Smooth muscle cell (in vitro differentiated cells): ENCODE results near the gene KRTAP10-5. TPM values are rescaled to one million over a fixed set of nuclear protein-coding genes. Genes with fewer than 3 reads are reported as not detected.
"Not testable (repeated sequence)": the region's sequence is repeated elsewhere in the genome, so short reads cannot be mapped to it uniquely, and the experiment has no call there.

Experiments used
- DNase-seq: peaks from one replicate; lab custom pipeline; 2025; ENCODE audit not compliant: unreplicated experiment; lab: John Stamatoyannopoulos, UW
- H2AFZ ChIP-seq: fragments of 200-600 bp; sonication (generic); 2 replicates; pipeline ENCODE4 v1.6.0; 2016; ENCODE audit warnings: antibody characterized with exemption, low read depth, mild to moderate bottlenecking
- H3F3A ChIP-seq: fragments of 200-600 bp; sonication (generic); 2 replicates; pipeline ENCODE4 v1.6.0; 2017; ENCODE audit warnings: antibody characterized with exemption, low read depth
- H3K27ac ChIP-seq: fragments of 200-600 bp; sonication (generic); 2 replicates; pipeline ENCODE4 v1.5.1; 2016; ENCODE audit warnings: low read depth, mild to moderate bottlenecking
- H3K27me3 ChIP-seq: fragments of 200-600 bp; sonication (generic); 2 replicates; pipeline ENCODE4 v1.6.1; 2016; ENCODE audit warnings: low read depth, mild to moderate bottlenecking
- H3K36me3 ChIP-seq: fragments of 200-600 bp; sonication (generic); 2 replicates; pipeline ENCODE4 v1.5.1; 2016; ENCODE audit warnings: low read depth
- H3K4me1 ChIP-seq: fragments of 200-600 bp; sonication (generic); 2 replicates; pipeline ENCODE4 v1.5.1; 2016; ENCODE audit warnings: low read depth
- H3K4me2 ChIP-seq: fragments of 200-600 bp; sonication (generic); 2 replicates; pipeline ENCODE4 v1.6.0; 2016; ENCODE audit warnings: mild to moderate bottlenecking
- H3K4me3 ChIP-seq: fragments of 200-600 bp; sonication (generic); 2 replicates; pipeline ENCODE4 v1.5.1; 2016; ENCODE audit warnings: mild to moderate bottlenecking
- H3K79me2 ChIP-seq: fragments of 200-600 bp; sonication (generic); 2 replicates; pipeline ENCODE4 v1.6.0; 2016; ENCODE audit warnings: low read depth, mild to moderate bottlenecking
- H3K9ac ChIP-seq: fragments of 200-600 bp; sonication (generic); 2 replicates; pipeline ENCODE4 v1.6.0; 2016; ENCODE audit warnings: low read depth
- H3K9me3 ChIP-seq: fragments of 200-600 bp; sonication (generic); replicated peaks from 2 replicates; pipeline ENCODE4 v1.5.1; 2016; ENCODE audit warnings: low read depth
- H4K20me1 ChIP-seq: fragments of 200-600 bp; sonication (generic); 2 replicates; pipeline ENCODE4 v1.6.0; 2016; ENCODE audit warnings: low read depth
- CTCF ChIP-seq: fragments of 200-600 bp; sonication (generic); IDR thresholded peaks from 2 replicates; pipeline ENCODE4 v1.5.1; 2017; ENCODE audit warnings: borderline replicate concordance, mild to moderate bottlenecking, antibody characterized with exemption; ENCODE audit not compliant: insufficient read depth, poor library complexity, severe bottlenecking
- WGBS: methylation state at CpG from one replicate; pipeline ENCODE4 v1.1.7; 2016; ENCODE audit warnings: low lambda C conversion rate; 5-methylcytosine and 5-hydroxymethylcytosine counted together
- polyA plus RNA-seq: library from polyadenylated mRNA; unstranded; fragments of >200 nt; fragmentation: Nextera tagmentation; extraction: Ambion mirVana; gene quantifications from 2 replicates; pipeline ENCODE4 v1.2.1, GENCODE V29; 2016
- total RNA-seq: library from RNA; depleted of rRNA; stranded (reverse); fragments of >200 nt; gene quantifications from 2 replicates; pipeline ENCODE4 v1.2.3, GENCODE V29; 2014

KRTAP10-5 gene
- total and polyA plus RNA-seq, 2 experiments from 2014 or later, result not detected

GRCh38 chr21:44551340-44551961 lies 29.0 kb downstream of the KRTAP10-5 start, which contains the start of gene KRTAP10-2:
Gene KRTAP10-2 (minus strand): TSS chr21:44551505. CDS start chr21:44551458, 47 bp downstream.
- Histone ChIP-seq H3K9me3 (peaks cover 8% of the 10 kb centered on the region), H3K9ac (no peak within 1 kb of the TSS), H3K36me3 (no peaks in the 10 kb centered on the region), H3F3A (no peaks in the 10 kb centered on the region), H3K79me2 (no peaks in the 10 kb centered on the region), H3K27me3 (no peaks in the 10 kb centered on the region), H2AFZ (no peak within 1 kb of the TSS), H3K27ac (no peak within 1 kb of the TSS), H3K4me3 (no peak within 1 kb of the TSS), H3K4me1 (peaks cover 12% of the 10 kb centered on the region), H3K4me2 (no peak within 1 kb of the TSS), H4K20me1 (no peaks in the 10 kb centered on the region)
- no peak for TF ChIP-seq CTCF
- WGBS, result 89% methylated on average over 14 of the region's 17 CpGs
- no peak for DNase-seq

- Histone ChIP-seq H3K4me1 (peaks cover 12% of the 10 kb centered on the region), H3F3A (no peaks in the 10 kb centered on the region), H3K4me3 (no peak overlapping the region), H3K36me3 (no peaks in the 10 kb centered on the region), H2AFZ (no peak overlapping the region), H3K27me3 (no peaks in the 10 kb centered on the region), H3K27ac (no peak overlapping the region), H3K4me2 (no peak overlapping the region), H3K9ac (no peak overlapping the region), H3K79me2 (no peaks in the 10 kb centered on the region), H3K9me3 (peaks cover 8% of the 10 kb centered on the region), H4K20me1 (no peaks in the 10 kb centered on the region)
- TF ChIP-seq CTCF, result no peak
- no peak for DNase-seq
- WGBS, result 81% methylated on average over 10 of the region's 10 CpGs
These were observed 29.6 kb downstream of the KRTAP10-5 start for GRCh38 chr21:44550807-44551206.

- H3K4me1 ChIP-seq, result peaks cover 12% of the 10 kb centered on the region
- not testable (repeated sequence) for H3K27me3 ChIP-seq, H2AFZ ChIP-seq, H3K4me3 ChIP-seq, H3K36me3 ChIP-seq, H3K9me3 ChIP-seq, H3F3A ChIP-seq, H3K4me2 ChIP-seq, H3K9ac ChIP-seq, H3K79me2 ChIP-seq, H3K27ac ChIP-seq, DNase-seq, H4K20me1 ChIP-seq
- 85% methylated on average over 16 of the region's 17 CpGs for WGBS
These were observed 30.1 kb downstream of the KRTAP10-5 start for GRCh38 chr21:44550285-44550684.

GRCh38 chr21:44549525-44550211 lies 30.7 kb downstream of the KRTAP10-5 start:
- no peak overlapping the region for H3K4me3 ChIP-seq
- H3K27ac ChIP-seq, result no peak overlapping the region
- peaks cover 8% of the 10 kb centered on the region for H3K9me3 ChIP-seq
- H3K9ac ChIP-seq, result no peak overlapping the region
- no peaks in the 10 kb centered on the region for H3F3A ChIP-seq
- no peak for DNase-seq
- H3K79me2 ChIP-seq, result no peaks in the 10 kb centered on the region
- H3K4me1 ChIP-seq, result peaks cover 12% of the 10 kb centered on the region
- H4K20me1 ChIP-seq, result no peaks in the 10 kb centered on the region
- no peaks in the 10 kb centered on the region for H3K27me3 ChIP-seq
- 85% methylated on average over 24 of the region's 25 CpGs for WGBS
- peak overlapping the region; percentile 88 for H2AFZ ChIP-seq
- TF ChIP-seq CTCF, result no peak
- H3K4me2 ChIP-seq, result no peak overlapping the region
- H3K36me3 ChIP-seq, result no peaks in the 10 kb centered on the region
